HepG2 (cell line): ENCODE data around the gene LCLAT1. TPM values are rescaled to one million over a fixed set of nuclear protein-coding genes. Genes with fewer than 3 reads are reported as not detected.

ENCODE experiments used
- ATAC-seq: fragments of 200-7000 bp; cut with Tn5 transposase; 3 replicates; pipeline ENCODE4 v1.9.1; 2020; ENCODE audit warnings: mild to moderate bottlenecking, moderate library complexity
- BruUV-seq: library from RNA; stranded (reverse); fragments of 400-500 nt; replicated peaks from 2 replicates; lab custom pipeline; 2021; lab: Mats Ljungman, UMichigan
- CTCF ChIA-PET: fragments of 300-600 bp; formaldehyde crosslinking; extraction: SDS; loops from one replicate; lab custom pipeline; 2021; ENCODE audit warnings: low total read pairs, inconsistent platforms, low intra/inter-chr PET ratio; lab: Yijun Ruan, JAX
- POLR2A ChIA-PET: fragments of 350-600 bp; sonication (Branson Sonifier 250); formaldehyde crosslinking; loops from one replicate; lab custom pipeline; 2020; ENCODE audit warnings: antibody characterized with exemption, inconsistent platforms; lab: Yijun Ruan, JAX
- DNase-seq: peaks from one replicate; pipeline ENCODE4 v3.0.0-alpha.2; 2015; ENCODE audit warnings: low spot score
- FAIRE-seq: peaks from 3 replicates; lab custom pipeline; 2011; peaks lifted over from hg19 to GRCh38; lab: Jason Lieb, UNC
- H2AFZ ChIP-seq: one replicate; pipeline ENCODE4 v1.6.1; 2011; ENCODE audit warnings: low read length, inconsistent platforms
- H3K27ac ChIP-seq: fragments of 300-600 bp; 3 replicates; pipeline ENCODE4 v1.8.0; 2011; ENCODE audit warnings: mixed run types, mild to moderate bottlenecking, mixed read lengths, low read length, inconsistent platforms; ENCODE audit not compliant: insufficient read depth; ENCODE audit errors: extremely low read length
- H3K27me3 ChIP-seq, 2 experiments: fragments of 200-600 bp in 1 of 2; 2 replicates in 1 of 2; 3 replicates in 1 of 2; pipeline versions ENCODE4 v1.6.0 to v1.8.0; 2011; ENCODE audit warnings: low read length in 2 of 2, mild to moderate bottlenecking in 2 of 2, moderate library complexity in 2 of 2, inconsistent platforms in 1 of 2; ENCODE audit not compliant: insufficient read depth in 2 of 2, control insufficient read depth in 1 of 2
- H3K36me3 ChIP-seq, 2 experiments: fragments of 200-600 bp in 1 of 2; replicated peaks in 1 of 2; 2 replicates in 1 of 2; 3 replicates in 1 of 2; pipeline versions ENCODE4 v1.5.1 to v1.8.0; 2011; ENCODE audit warnings: low read length in 2 of 2, inconsistent platforms in 1 of 2; ENCODE audit not compliant: insufficient read depth in 2 of 2, control insufficient read depth in 1 of 2
- H3K4me1 ChIP-seq: 2 replicates; pipeline ENCODE4 v1.5.1; 2012; ENCODE audit warnings: low read length, inconsistent platforms; ENCODE audit not compliant: insufficient read depth
- H3K4me2 ChIP-seq: 2 replicates; pipeline ENCODE4 v1.6.0; 2011; ENCODE audit warnings: low read depth, low read length, inconsistent platforms
- H3K4me3 ChIP-seq, 3 experiments: fragments of 200-600 bp in 1 of 3; sonication (generic), shearing (Covaris generic) in 1 of 3; replicated peaks in 1 of 3; 2 replicates each; pipeline ENCODE4 v1.5.1; 2011 to 2016; ENCODE audit warnings: low read length in 3 of 3, inconsistent platforms in 2 of 3, low read depth in 2 of 3, mild to moderate bottlenecking in 2 of 3, control low read depth in 1 of 3, mixed read lengths in 1 of 3; ENCODE audit not compliant: insufficient read depth in 1 of 3
- H3K79me2 ChIP-seq: one replicate; pipeline ENCODE4 v1.6.1; 2011; ENCODE audit warnings: low read length, inconsistent platforms; ENCODE audit not compliant: insufficient read depth
- H3K9ac ChIP-seq: 2 replicates; pipeline ENCODE4 v1.6.0; 2011; ENCODE audit warnings: mild to moderate bottlenecking, low read depth, low read length, inconsistent platforms; ENCODE audit not compliant: insufficient read depth
- H3K9me3 ChIP-seq: 2 replicates; pipeline ENCODE4 v1.5.1; 2012; ENCODE audit warnings: mild to moderate bottlenecking, low read length
- H4K20me1 ChIP-seq: 2 replicates; pipeline ENCODE4 v1.6.0; 2011; ENCODE audit warnings: inconsistent platforms, mild to moderate bottlenecking, low read length, moderate library complexity; ENCODE audit not compliant: insufficient read depth
- EHMT2 ChIP-seq: fragments of 200-600 bp; sonication (generic); IDR thresholded peaks from 2 replicates; pipeline ENCODE4 v1.7.0; 2017; ENCODE audit warnings: antibody characterized with exemption, low read depth, low read length, borderline replicate concordance
- GABPA ChIP-seq, 2 experiments: IDR thresholded peaks; 2 replicates each; pipeline ENCODE4 v1.6.1; 2011 to 2016; ENCODE audit warnings: low read depth in 2 of 2, low read length in 1 of 2, missing biosample characterization in 1 of 2, missing genetic modification characterization in 1 of 2
- HNF4A ChIP-seq: sonication (generic); formaldehyde crosslinking; IDR thresholded peaks from 2 replicates; pipeline ENCODE4 v1.4.0; 2020; ENCODE audit warnings: missing genetic modification reagents
- HNF4G ChIP-seq, 2 experiments: sonication (generic) in 1 of 2; formaldehyde crosslinking in 1 of 2; IDR thresholded peaks; 2 replicates each; pipeline versions ENCODE4 v1.4.0 to v1.6.1; 2011 to 2020; ENCODE audit warnings: borderline replicate concordance in 2 of 2, low read depth in 2 of 2, mild to moderate bottlenecking in 2 of 2, low read length in 1 of 2, missing genetic modification reagents in 1 of 2, moderate library complexity in 1 of 2
- KLF9 ChIP-seq: IDR thresholded peaks from 2 replicates; pipeline ENCODE4 v1.6.1; 2016; ENCODE audit warnings: low read depth
- NFAT5 ChIP-seq: sonication (generic); formaldehyde crosslinking; IDR thresholded peaks from 2 replicates; pipeline ENCODE4 v1.4.0; 2020; ENCODE audit warnings: missing genetic modification reagents
- POGZ ChIP-seq: sonication (generic); formaldehyde crosslinking; IDR thresholded peaks from 2 replicates; pipeline ENCODE4 v1.4.0; 2020; ENCODE audit warnings: mild to moderate bottlenecking, missing genetic modification reagents
- SMARCC2 ChIP-seq: fragments of 450-650 bp; IDR thresholded peaks from 2 replicates; pipeline ENCODE4 v1.6.1; 2017; ENCODE audit warnings: antibody characterized with exemption, mild to moderate bottlenecking
- TIGD3 ChIP-seq: sonication (generic); formaldehyde crosslinking; IDR thresholded peaks from 2 replicates; pipeline ENCODE4 v1.5.1; 2020; ENCODE audit warnings: mild to moderate bottlenecking, missing genetic modification reagents, borderline replicate concordance
- ZFP82 ChIP-seq: sonication (generic); formaldehyde crosslinking; IDR thresholded peaks from 2 replicates; pipeline ENCODE4 v1.5.1; 2020; ENCODE audit warnings: mild to moderate bottlenecking, missing genetic modification reagents, borderline replicate concordance
- ZNF124 ChIP-seq: sonication (generic); formaldehyde crosslinking; IDR thresholded peaks from 2 replicates; pipeline ENCODE4 v1.4.0; 2020; ENCODE audit warnings: missing genetic modification reagents
- ZNF563 ChIP-seq: sonication (generic); formaldehyde crosslinking; IDR thresholded peaks from 2 replicates; pipeline ENCODE4 v1.8.0; 2022; ENCODE audit warnings: mild to moderate bottlenecking, moderate library complexity, missing genetic modification reagents
- ZNF644 ChIP-seq: IDR thresholded peaks from 2 replicates; pipeline ENCODE4 v1.6.1; 2016; ENCODE audit warnings: low read depth
- ZNF75D ChIP-seq: sonication (generic); formaldehyde crosslinking; IDR thresholded peaks from 2 replicates; pipeline ENCODE4 v1.8.1; 2023; ENCODE audit warnings: missing genetic modification reagents, mild to moderate bottlenecking, borderline replicate concordance
- ZNF761 ChIP-seq: sonication (generic); formaldehyde crosslinking; conservative IDR thresholded peaks from 2 replicates; pipeline ENCODE4 v1.4.0; 2020; ENCODE audit warnings: mild to moderate bottlenecking, missing genetic modification reagents
- in situ Hi-C: cut with HindIII; loops from 2 replicates; pipeline ENCODE4 v1.10.0; 2017; ENCODE audit warnings: low pct_unique_long_range_greater_than_20kb; ENCODE audit not compliant: extremely low pct_ligation_motif_present
- intact Hi-C: fragments of 100-400 bp; cut with micrococcal nuclease; formaldehyde crosslinking; loops from one replicate; pipeline ENCODE4 v1.10.0; 2022; ENCODE audit not compliant: unreplicated experiment
- polyA plus RNA-seq, 8 experiments: library from polyadenylated mRNA; depleted of rRNA in 3 of 8; stranded (reverse) in 7 of 8; unstranded in 1 of 8; fragments of >200 nt; fragmentation: Illumina TruSeq in 4 of 8; extraction: Trizol in 4 of 8; gene quantifications; 2 replicates each; pipeline versions ENCODE4 v1.2.1 to v1.2.3, GENCODE V29; 2011 to 2016; ENCODE audit warnings: low read depth in 4 of 8, missing spikeins in 1 of 8, mixed read lengths in 1 of 8; ENCODE audit not compliant: insufficient read depth in 1 of 8
- total RNA-seq, 5 experiments: library from RNA; depleted of rRNA; stranded (reverse); fragments of >200 nt; fragmentation: Illumina TruSeq; extraction: Trizol; gene quantifications; 2 replicates each; pipeline ENCODE4 v1.2.3, GENCODE V29; 2016; ENCODE audit warnings: low read depth in 1 of 5
- TF ChIP-seq, protein P1 (sequence below): IDR thresholded peaks from 2 replicates; pipeline ENCODE4 v1.6.1; 2016; ENCODE audit warnings: low read depth

The LCLAT1 gene
- total and polyA plus RNA-seq, 2 of the 13 experiments (the other 11 are each of a cell fraction or from before 2014, with no cell fraction given), result 18.0 to 28.0 TPM

DNA sequence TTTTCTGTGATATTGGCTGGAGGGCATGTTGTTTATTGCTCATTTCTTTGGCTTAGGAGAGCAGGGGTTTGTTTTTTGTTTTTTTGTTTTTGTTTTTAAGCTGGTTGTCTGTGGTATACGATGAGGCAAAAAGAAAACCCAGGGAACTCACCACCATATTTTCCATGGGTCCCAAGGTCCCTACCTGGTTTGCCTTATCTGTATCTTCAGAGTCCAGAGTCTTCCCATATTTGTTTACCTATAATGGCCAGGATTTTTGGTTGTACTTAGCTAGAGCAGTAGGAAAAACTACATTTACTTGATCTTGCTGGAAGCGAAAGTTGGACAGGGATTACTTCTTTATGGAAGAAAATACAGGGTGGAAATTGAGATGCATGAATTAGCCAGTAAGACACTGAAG, 9.5 kb downstream of the LCLAT1 start (continued):
- peak; percentile 47; the same call in 1 of the 2 replicates for TF ChIP-seq HNF4G (IDR thresholded peaks at IDR 0.05; ENCODE audit: borderline replicate concordance, low read depth, low read length)
- TF ChIP-seq HNF4G (CRISPR knock-in tag; IDR thresholded peaks at IDR 0.05; ENCODE audit: borderline replicate concordance, low read depth), result no peak
- TF ChIP-seq ZNF124, result no peak
- TF ChIP-seq POGZ, result peak; percentile 75
- no peak for TF ChIP-seq SMARCC2
- no peak for TF ChIP-seq ZNF761 (CRISPR knock-in tag)
- TF ChIP-seq ZNF644 (CRISPR knock-in tag), result peak; percentile 95
- no peak for TF ChIP-seq ZNF75D (CRISPR knock-in tag)
- TF ChIP-seq, protein P1, sequence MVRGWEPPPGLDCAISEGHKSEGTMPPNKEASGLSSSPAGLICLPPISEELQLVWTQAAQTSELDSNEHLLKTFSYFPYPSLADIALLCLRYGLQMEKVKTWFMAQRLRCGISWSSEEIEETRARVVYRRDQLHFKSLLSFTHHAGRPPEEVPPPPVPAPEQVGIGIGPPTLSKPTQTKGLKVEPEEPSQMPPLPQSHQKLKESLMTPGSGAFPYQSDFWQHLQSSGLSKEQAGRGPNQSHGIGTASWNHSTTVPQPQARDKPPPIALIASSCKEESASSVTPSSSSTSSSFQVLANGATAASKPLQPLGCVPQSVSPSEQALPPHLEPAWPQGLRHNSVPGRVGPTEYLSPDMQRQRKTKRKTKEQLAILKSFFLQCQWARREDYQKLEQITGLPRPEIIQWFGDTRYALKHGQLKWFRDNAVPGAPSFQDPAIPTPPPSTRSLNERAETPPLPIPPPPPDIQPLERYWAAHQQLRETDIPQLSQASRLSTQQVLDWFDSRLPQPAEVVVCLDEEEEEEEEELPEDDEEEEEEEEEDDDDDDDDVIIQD (CRISPR knock-in tag), result peak; percentile 96; the same call in 1 of the 2 replicates
- TF ChIP-seq KLF9, result no peak
- peak; percentile 52 for TF ChIP-seq EHMT2
- peak; percentile 78 for TF ChIP-seq HNF4A (CRISPR knock-in tag)

DNA sequence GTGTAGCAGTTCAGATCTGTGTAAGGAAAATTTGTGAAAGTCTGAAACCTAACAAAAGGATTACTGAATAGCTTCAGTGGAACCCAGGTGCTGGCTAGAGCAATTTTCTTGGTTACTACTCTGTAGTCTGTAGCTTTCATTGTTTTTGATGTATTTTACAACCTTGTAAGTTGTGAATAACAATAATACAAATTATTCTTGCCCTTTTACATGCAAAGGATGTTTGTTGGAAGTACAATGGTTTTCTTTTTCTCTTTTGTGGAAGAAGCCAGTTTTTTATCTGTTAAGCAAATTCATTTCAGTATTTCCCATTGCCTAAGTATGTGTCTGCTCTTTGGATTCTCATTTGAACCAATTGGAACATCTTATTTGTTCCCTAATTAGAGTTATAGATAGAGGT, 10.2 kb downstream of the LCLAT1 start:
- TF ChIP-seq ZNF563 (CRISPR knock-in tag) (no peak), NFAT5 (CRISPR knock-in tag) (no peak), TIGD3 (no peak), GABPA (IDR thresholded peaks at IDR 0.05; ENCODE audit: low read depth, low read length) (no peak), GABPA (CRISPR knock-in tag; IDR thresholded peaks at IDR 0.05; ENCODE audit: low read depth) (no peak), ZFP82 (CRISPR knock-in tag) (no peak)
- H3K27me3 ChIP-seq, result no peaks in the 10 kb centered on the region
- H2AFZ ChIP-seq, result no peak overlapping the region
- in situ Hi-C loops (no loop called here), intact Hi-C loops (no loop called here)
- no peaks in the 10 kb centered on the region for H3K9me3 ChIP-seq
- H3K27ac ChIP-seq, result no peak overlapping the region
- H3K4me1 ChIP-seq, result peaks cover 62% of the 10 kb centered on the region
- ChIA-PET CTCF (no interaction called here), POLR2A (interaction anchor here (1.2 kb wide), 1 partner anchor 10 kb away, joined by 4 read pairs; the partner anchor contains the start of gene LCLAT1)
- peaks cover 94% of the 10 kb centered on the region for H3K79me2 ChIP-seq
- 0 out of 2 replicates have a peak, but pooled peaks cover 4% of the 10 kb centered on the region for H4K20me1 ChIP-seq
- no peaks in the 10 kb centered on the region for H3K36me3 ChIP-seq
- DNase-seq (no peak), FAIRE-seq (no peak), ATAC-seq (no peak)
- H3K9ac ChIP-seq, result no peak overlapping the region
- H3K4me3 ChIP-seq, result no peak overlapping the region
- no peak overlapping the region for H3K4me2 ChIP-seq
- BruUV-seq, result no TSS peak
